Stomach (tissue), 4 donors: ENCODE data around the gene LCP2.

ENCODE experiments used
- EP300 ChIP-seq: sonication (generic); formaldehyde crosslinking; IDR thresholded peaks from one replicate; pipeline ENCODE4 v1.6.1; 2017; ENCODE audit warnings: antibody characterized with exemption
- POLR2A ChIP-seq, 4 donors: fragments of 450-650 bp; IDR thresholded peaks; one replicate each; pipeline ENCODE4 v1.6.1; 2016; ENCODE audit warnings: antibody characterized with exemption in 4 of 4, control low read depth in 2 of 4, mild to moderate bottlenecking in 1 of 4, moderate library complexity in 1 of 4
- POLR2AphosphoS5 ChIP-seq, 3 donors: sonication (generic); formaldehyde crosslinking; IDR thresholded peaks; one replicate each; pipeline ENCODE4 v1.6.1; 2016; ENCODE audit warnings: antibody characterized with exemption in 3 of 3
- TF ChIP-seq, protein P1 (sequence below), 7 experiments: fragments of 450-650 bp in 4 of 7; fragments of 200-600 bp in 3 of 7; sonication (generic) in 3 of 7; IDR thresholded peaks; one replicate each; pipeline ENCODE4 v1.5.1; 2016 to 2019; ENCODE audit warnings: antibody characterized with exemption in 7 of 7, control low read depth in 2 of 7, mild to moderate bottlenecking in 1 of 7

DNA sequence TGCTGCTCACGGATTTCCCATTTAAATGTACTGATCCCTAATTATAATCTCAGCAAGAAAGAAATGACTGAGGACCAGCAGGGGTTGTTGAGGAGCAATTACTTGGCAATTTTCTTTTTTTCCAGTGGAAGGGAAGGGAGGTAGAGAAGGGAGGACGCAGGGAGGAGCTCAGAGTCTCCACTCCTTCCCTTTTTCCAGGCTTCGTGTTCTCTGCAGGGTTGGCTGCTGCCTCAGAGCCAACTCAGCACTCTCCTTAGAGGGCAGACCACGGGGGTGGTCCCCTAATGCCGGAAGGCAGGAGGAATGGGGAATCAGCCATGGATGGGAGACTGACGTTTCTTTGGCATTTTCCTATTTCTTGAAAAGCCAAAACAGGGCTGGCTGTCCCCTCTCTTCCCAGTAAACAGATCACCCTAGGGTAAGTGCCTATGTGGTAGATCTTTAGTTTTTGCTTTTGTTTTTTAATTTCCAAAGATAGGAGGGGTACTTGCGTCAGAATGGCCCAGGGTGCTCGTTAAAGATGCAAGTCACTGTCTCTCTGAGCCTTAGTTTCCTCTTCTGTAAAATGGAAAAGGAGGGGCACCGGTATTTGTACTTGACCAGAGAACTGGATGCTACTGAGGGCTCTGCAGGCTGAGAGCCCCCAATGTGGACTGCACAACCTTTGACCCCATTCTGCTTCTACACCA lies 39.6 kb upstream of the LCP2 start:
- TF ChIP-seq, protein P1, sequence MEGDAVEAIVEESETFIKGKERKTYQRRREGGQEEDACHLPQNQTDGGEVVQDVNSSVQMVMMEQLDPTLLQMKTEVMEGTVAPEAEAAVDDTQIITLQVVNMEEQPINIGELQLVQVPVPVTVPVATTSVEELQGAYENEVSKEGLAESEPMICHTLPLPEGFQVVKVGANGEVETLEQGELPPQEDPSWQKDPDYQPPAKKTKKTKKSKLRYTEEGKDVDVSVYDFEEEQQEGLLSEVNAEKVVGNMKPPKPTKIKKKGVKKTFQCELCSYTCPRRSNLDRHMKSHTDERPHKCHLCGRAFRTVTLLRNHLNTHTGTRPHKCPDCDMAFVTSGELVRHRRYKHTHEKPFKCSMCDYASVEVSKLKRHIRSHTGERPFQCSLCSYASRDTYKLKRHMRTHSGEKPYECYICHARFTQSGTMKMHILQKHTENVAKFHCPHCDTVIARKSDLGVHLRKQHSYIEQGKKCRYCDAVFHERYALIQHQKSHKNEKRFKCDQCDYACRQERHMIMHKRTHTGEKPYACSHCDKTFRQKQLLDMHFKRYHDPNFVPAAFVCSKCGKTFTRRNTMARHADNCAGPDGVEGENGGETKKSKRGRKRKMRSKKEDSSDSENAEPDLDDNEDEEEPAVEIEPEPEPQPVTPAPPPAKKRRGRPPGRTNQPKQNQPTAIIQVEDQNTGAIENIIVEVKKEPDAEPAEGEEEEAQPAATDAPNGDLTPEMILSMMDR (IDR thresholded peaks at IDR 0.05), result no peak
- no peak for TF ChIP-seq EP300
- TF ChIP-seq POLR2A (IDR thresholded peaks at IDR 0.05), result no peak
- TF ChIP-seq POLR2AphosphoS5 (IDR thresholded peaks at IDR 0.05), result no peak
